K562 (cell line): Measurements from ENCODE around the gene KBTBD4. TPM values are rescaled to one million over a fixed set of nuclear protein-coding genes. Genes with fewer than 3 reads are reported as not detected.

ENCODE experiments used
- ATAC-seq: fragments of 200-7000 bp; cut with Tn5 transposase; 3 replicates; pipeline ENCODE4 v1.9.1; 2020; ENCODE audit warnings: moderate library complexity
- BruUV-seq: library from RNA; stranded (reverse); fragments of 400-500 nt; replicated peaks from 2 replicates; lab custom pipeline; 2021; lab: Mats Ljungman, UMichigan
- CTCF ChIA-PET: fragments of 300-600 bp; formaldehyde crosslinking; extraction: SDS; loops from one replicate; lab custom pipeline; 2021; ENCODE audit warnings: low intra/inter-chr PET ratio; lab: Yijun Ruan, JAX
- POLR2A ChIA-PET: fragments of 300-600, 350-650 bp; sonication (Branson Sonifier 250); formaldehyde crosslinking; extraction: SDS; loops from one replicate; lab custom pipeline; 2021; ENCODE audit warnings: antibody characterized with exemption, inconsistent platforms; lab: Yijun Ruan, JAX
- DNase-seq, 4 experiments: peaks; one replicate each; pipeline versions ENCODE4 v3.0.0 to v3.0.0-alpha.2; 2011 to 2018; ENCODE audit warnings: low spot score in 3 of 4, mixed read lengths in 3 of 4; ENCODE audit errors: extremely low read depth in 1 of 4
- FAIRE-seq: peaks from 2 replicates; lab custom pipeline; 2011; peaks lifted over from hg19 to GRCh38; lab: Jason Lieb, UNC
- H2AFZ ChIP-seq: 2 replicates; pipeline ENCODE4 v1.6.0; 2011; ENCODE audit warnings: low read depth, low read length, control low read depth, inconsistent platforms
- H3K27ac ChIP-seq: fragments of 200-600 bp; 3 replicates; pipeline ENCODE4 v1.8.0; 2011; ENCODE audit warnings: low read depth, mild to moderate bottlenecking, control low read depth, inconsistent platforms, low read length, moderate library complexity, mixed read lengths; ENCODE audit errors: extremely low read depth
- H3K27me3 ChIP-seq, 2 experiments: fragments of 300-600 bp in 1 of 2; 2 replicates in 1 of 2; 3 replicates in 1 of 2; pipeline versions ENCODE4 v1.6.0 to v1.8.0; 2011; ENCODE audit warnings: inconsistent platforms in 2 of 2, low read length in 2 of 2, mild to moderate bottlenecking in 1 of 2, mixed read lengths in 1 of 2, moderate library complexity in 1 of 2; ENCODE audit not compliant: control insufficient read depth in 2 of 2, insufficient read depth in 2 of 2
- H3K36me3 ChIP-seq: fragments of 300-600 bp; 3 replicates; pipeline ENCODE4 v1.8.0; 2011; ENCODE audit warnings: mild to moderate bottlenecking, low read length, inconsistent platforms; ENCODE audit not compliant: control insufficient read depth, insufficient read depth
- H3K4me1 ChIP-seq, 2 experiments: fragments of 200-600 bp in 1 of 2; replicated peaks in 1 of 2; 2 replicates in 1 of 2; 3 replicates in 1 of 2; pipeline versions ENCODE4 v1.5.1 to v1.8.0; 2011; ENCODE audit warnings: inconsistent platforms in 2 of 2, low read length in 2 of 2, mild to moderate bottlenecking in 1 of 2, mixed read lengths in 1 of 2, moderate library complexity in 1 of 2; ENCODE audit not compliant: control insufficient read depth in 2 of 2, insufficient read depth in 2 of 2
- H3K4me2 ChIP-seq: 2 replicates; pipeline ENCODE4 v1.6.1; 2011; ENCODE audit warnings: low read length, control low read depth, inconsistent platforms, mixed read lengths; ENCODE audit not compliant: insufficient read depth
- H3K4me3 ChIP-seq: fragments of 200-600 bp; sonication (generic), shearing (Covaris generic); 2 replicates; pipeline ENCODE4 v1.5.1; 2016; ENCODE audit warnings: control low read depth, inconsistent platforms
- H3K79me2 ChIP-seq: fragments of 200-600 bp; 3 replicates; pipeline ENCODE4 v1.8.0; 2011; ENCODE audit warnings: low read length, inconsistent platforms; ENCODE audit not compliant: control insufficient read depth, insufficient read depth
- H3K9ac ChIP-seq, 2 experiments: 2 replicates each; pipeline versions ENCODE4 v1.6.0 to v1.6.1; 2011; ENCODE audit warnings: low read depth in 2 of 2, low read length in 2 of 2, control low read depth in 1 of 2, inconsistent platforms in 1 of 2, mild to moderate bottlenecking in 1 of 2, mixed read lengths in 1 of 2; ENCODE audit not compliant: insufficient read depth in 1 of 2
- H3K9me1 ChIP-seq: one replicate; pipeline ENCODE4 v1.6.0; 2011; ENCODE audit warnings: inconsistent platforms, mild to moderate bottlenecking, low read length, moderate library complexity; ENCODE audit not compliant: control insufficient read depth, insufficient read depth
- H3K9me3 ChIP-seq: replicated peaks from 2 replicates; pipeline ENCODE4 v1.5.1; 2011; ENCODE audit warnings: low read depth, low read length, inconsistent platforms; ENCODE audit not compliant: control insufficient read depth, insufficient read depth
- H4K20me1 ChIP-seq: replicated peaks from 2 replicates; pipeline ENCODE4 v1.6.1; 2011; ENCODE audit warnings: low read length, inconsistent platforms, mixed read lengths; ENCODE audit not compliant: control insufficient read depth, insufficient read depth
- BCOR ChIP-seq: fragments of 450-650 bp; IDR thresholded peaks from 2 replicates; pipeline ENCODE4 v1.6.1; 2016
- CTBP1 ChIP-seq: fragments of 450-650 bp; IDR thresholded peaks from 2 replicates; pipeline ENCODE4 v1.6.1; 2016; ENCODE audit warnings: borderline replicate concordance
- ELF4 ChIP-seq: fragments of 450-650 bp; formaldehyde crosslinking; IDR thresholded peaks from 2 replicates; pipeline ENCODE4 v1.4.0; 2022; ENCODE audit warnings: missing genetic modification characterization
- FOSL1 ChIP-seq: fragments of 200-800 bp; sonication (Bioruptor generic); conservative IDR thresholded peaks from 2 replicates; pipeline ENCODE4 v1.6.1; 2016; ENCODE audit warnings: missing genetic modification characterization, missing compliant biosample characterization
- HDAC6 ChIP-seq: IDR thresholded peaks from 2 replicates; pipeline ENCODE4 v1.6.1; 2012; ENCODE audit warnings: low read depth, mild to moderate bottlenecking, control low read depth, inconsistent platforms, low read length, moderate library complexity
- HNRNPK ChIP-seq: fragments of 200-400 bp; formaldehyde crosslinking; IDR thresholded peaks from one replicate; pipeline ENCODE4 v1.6.1; 2018; ENCODE audit warnings: mild to moderate bottlenecking, low read depth, low read length; ENCODE audit not compliant: poor library complexity, severe bottlenecking
- IRF2 ChIP-seq: sonication (generic); formaldehyde crosslinking; IDR thresholded peaks from 2 replicates; pipeline ENCODE4 v1.8.1; 2022; ENCODE audit warnings: mild to moderate bottlenecking, missing genetic modification reagents
- RBM22 ChIP-seq: fragments of 200-400 bp; formaldehyde crosslinking; IDR thresholded peaks from 2 replicates; pipeline ENCODE4 v1.6.1; 2018; ENCODE audit warnings: low read length, low read depth; ENCODE audit not compliant: poor library complexity, severe bottlenecking
- TGIF2 ChIP-seq: sonication (generic); formaldehyde crosslinking; IDR thresholded peaks from 2 replicates; pipeline ENCODE4 v1.8.1; 2022; ENCODE audit warnings: mild to moderate bottlenecking, missing genetic modification reagents, moderate library complexity
- WHSC1 ChIP-seq: IDR thresholded peaks from one replicate; pipeline ENCODE4 v1.6.1; 2012; ENCODE audit warnings: low read length, control low read depth, inconsistent platforms
- ZBTB11 ChIP-seq, 3 experiments: fragments of 200-800 bp in 1 of 3; fragments of 250-450 bp in 1 of 3; fragments of 450-650 bp in 1 of 3; sonication (Bioruptor Pico) in 1 of 3; sonication (Bioruptor generic) in 1 of 3; formaldehyde crosslinking in 1 of 3; IDR thresholded peaks; 2 replicates each; pipeline versions ENCODE4 v1.6.1 to v1.8.0; 2016 to 2022; ENCODE audit warnings: mild to moderate bottlenecking in 2 of 3, missing genetic modification characterization in 2 of 3, missing compliant biosample characterization in 1 of 3, moderate library complexity in 1 of 3
- ZBTB7A ChIP-seq: IDR thresholded peaks from 2 replicates; pipeline ENCODE4 v1.6.1; 2011; ENCODE audit warnings: low read depth, mild to moderate bottlenecking, low read length, moderate library complexity, borderline replicate concordance; ENCODE audit not compliant: control insufficient read depth
- ZC3H11A ChIP-seq: IDR thresholded peaks from 2 replicates; pipeline ENCODE4 v1.6.1; 2012; ENCODE audit warnings: low read depth, low read length, improper control_type of control experiment
- ZNF12 ChIP-seq: sonication (generic); formaldehyde crosslinking; IDR thresholded peaks from 2 replicates; pipeline ENCODE4 v1.4.0; 2020; ENCODE audit warnings: mild to moderate bottlenecking, missing genetic modification reagents
- WGBS: fragments of 100-300 bp; shearing (Covaris generic); methylation state at CpG from one replicate; pipeline ENCODE4 v1.1.6; 2016; ENCODE audit warnings: low coverage, mixed read lengths; ENCODE audit not compliant: insufficient coverage; ENCODE audit errors: missing lambda C conversion rate; 5-methylcytosine and 5-hydroxymethylcytosine counted together
- in situ Hi-C: fragments of 300-500 bp; cut with MboI; formaldehyde crosslinking; loops from 4 replicates; pipeline ENCODE4 v1.15.0; 2018; ENCODE audit warnings: inconsistent platforms, mixed read lengths
- intact Hi-C: fragments of 100-400 bp; cut with micrococcal nuclease; formaldehyde crosslinking; loops from 2 replicates; pipeline ENCODE4 v1.14.2; 2022
- polyA plus RNA-seq, 8 experiments: library from polyadenylated mRNA; depleted of rRNA in 4 of 8; stranded (reverse) in 5 of 8; unstranded in 3 of 8; fragments of >200 nt; fragmentation: Nextera tagmentation in 2 of 8; fragmentation: Illumina TruSeq in 1 of 8; extraction: Ambion mirVana in 2 of 8; extraction: Trizol in 1 of 8; gene quantifications; 2 replicates each; pipeline versions ENCODE4 v1.2.1 to v1.2.3, GENCODE V29; 2011 to 2014; ENCODE audit warnings: inconsistent platforms in 1 of 8, missing spikeins in 1 of 8
- total RNA-seq, 7 experiments: library from RNA; depleted of rRNA in 6 of 7; stranded (reverse); fragments of >200 nt in 6 of 7; fragmentation: Illumina TruSeq in 2 of 7; extraction: Trizol in 2 of 7; gene quantifications; 2 replicates each; pipeline versions ENCODE4 v1.2.1 to v1.2.3, GENCODE V29; 2011 to 2021; ENCODE audit warnings: low replicate concordance in 1 of 7
- TF ChIP-seq, protein P1 (sequence below): fragments of 200-800 bp; sonication (Bioruptor generic); IDR thresholded peaks from 2 replicates; pipeline ENCODE4 v1.6.1; 2017; ENCODE audit warnings: missing genetic modification characterization, missing compliant biosample characterization

KBTBD4 gene
- total and polyA plus RNA-seq, 9 of the 15 experiments (the other 6 are each of a cell fraction or from before 2014, with no cell fraction given) = 7.0 to 33.9 (median 13.3) TPM

- POLR2A ChIA-PET = interaction anchor here (1.1 to 6.2 kb wide), 2 partner anchors 9 to 22 kb away, joined by 3 to 35 read pairs; partner anchors contain the start of gene FAM180B
- Histone ChIP-seq H3K9me1 (peaks cover 3% of the 10 kb centered on the region), H3K4me3 (no peak within 1 kb of the TSS), H3K27me3 (peaks cover 24 to 35% of the 10 kb centered on the region in 2 experiments), H3K4me1 (peaks cover 0 to 13% of the 10 kb centered on the region in 2 experiments; a peak in 2 of 5 replicates), H3K9ac (no peak within 1 kb of the TSS), H2AFZ (no peak within 1 kb of the TSS), H3K9me3 (no peaks in the 10 kb centered on the region), H3K27ac (no peak within 1 kb of the TSS), H3K4me2 (no peak within 1 kb of the TSS), H4K20me1 (no peaks in the 10 kb centered on the region), H3K79me2 (no peaks in the 10 kb centered on the region), H3K36me3 (no peaks in the 10 kb centered on the region)
- DNase-seq (no peak), ATAC-seq (peak; percentile 34), FAIRE-seq (no peak)
- BruUV-seq = no TSS peak
- TF ChIP-seq ZBTB7A = 0 out of 2 replicates have a peak, but pooled peaks have one; percentile 39
- TF ChIP-seq WHSC1 = no peak
- TF ChIP-seq ZC3H11A = no peak
- TF ChIP-seq RBM22 = no peak
- no peak for TF ChIP-seq ZNF12
- TF ChIP-seq CTBP1 = no peak
- no peak for TF ChIP-seq TGIF2 (CRISPR knock-in tag)
- no peak for TF ChIP-seq IRF2
- TF ChIP-seq, protein P1, sequence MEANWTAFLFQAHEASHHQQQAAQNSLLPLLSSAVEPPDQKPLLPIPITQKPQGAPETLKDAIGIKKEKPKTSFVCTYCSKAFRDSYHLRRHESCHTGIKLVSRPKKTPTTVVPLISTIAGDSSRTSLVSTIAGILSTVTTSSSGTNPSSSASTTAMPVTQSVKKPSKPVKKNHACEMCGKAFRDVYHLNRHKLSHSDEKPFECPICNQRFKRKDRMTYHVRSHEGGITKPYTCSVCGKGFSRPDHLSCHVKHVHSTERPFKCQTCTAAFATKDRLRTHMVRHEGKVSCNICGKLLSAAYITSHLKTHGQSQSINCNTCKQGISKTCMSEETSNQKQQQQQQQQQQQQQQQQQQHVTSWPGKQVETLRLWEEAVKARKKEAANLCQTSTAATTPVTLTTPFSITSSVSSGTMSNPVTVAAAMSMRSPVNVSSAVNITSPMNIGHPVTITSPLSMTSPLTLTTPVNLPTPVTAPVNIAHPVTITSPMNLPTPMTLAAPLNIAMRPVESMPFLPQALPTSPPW (CRISPR knock-in tag) = peak; percentile 26; the same call in 1 of the 2 replicates
- no peak for TF ChIP-seq ELF4 (CRISPR knock-in tag)
- peak; percentile 48; the same call in 1 of the 2 replicates for TF ChIP-seq BCOR
- TF ChIP-seq FOSL1 (tag) = no peak
- TF ChIP-seq ZBTB11 (CRISPR knock-in tag; IDR thresholded peaks at IDR 0.05) = no peak
- TF ChIP-seq HDAC6 = no peak
- TF ChIP-seq HNRNPK = no peak
- WGBS = 9% methylated on average over 25 of the region's 48 CpGs
- intact Hi-C loops (no loop called here), in situ Hi-C loops (no loop called here)
- CTCF ChIA-PET = no interaction called here
These were observed 15.4 kb upstream of the KBTBD4 start, which contains the start of gene C1QTNF4 for GRCh38 chr11:47593934-47594855. TSS of gene C1QTNF4 (minus strand) at chr11:47594411. CDS start at chr11:47590810, 3,601 bp downstream.
